HFF-Myc (cell line): ENCODE results near the gene NBEA.

Experiments
- DNase-seq: peaks from one replicate; pipeline ENCODE4 v3.0.0-alpha.2; 2011; ENCODE audit warnings: low read depth; ENCODE audit errors: extremely low read depth
- H3K4me3 ChIP-seq: replicated peaks from 2 replicates; pipeline ENCODE4 v1.5.1; 2011; ENCODE audit warnings: low read depth, mild to moderate bottlenecking, control low read depth, low read length
- TF ChIP-seq, protein P1 (sequence below): IDR thresholded peaks from 2 replicates; pipeline ENCODE4 v1.5.1; 2012; ENCODE audit warnings: mild to moderate bottlenecking, low read depth, low read length, control low read depth; ENCODE audit errors: missing control alignments

NBEA gene

GRCh38 chr13:35279500-35279899, 337.4 kb downstream of the NBEA start:
- TF ChIP-seq, protein P1, sequence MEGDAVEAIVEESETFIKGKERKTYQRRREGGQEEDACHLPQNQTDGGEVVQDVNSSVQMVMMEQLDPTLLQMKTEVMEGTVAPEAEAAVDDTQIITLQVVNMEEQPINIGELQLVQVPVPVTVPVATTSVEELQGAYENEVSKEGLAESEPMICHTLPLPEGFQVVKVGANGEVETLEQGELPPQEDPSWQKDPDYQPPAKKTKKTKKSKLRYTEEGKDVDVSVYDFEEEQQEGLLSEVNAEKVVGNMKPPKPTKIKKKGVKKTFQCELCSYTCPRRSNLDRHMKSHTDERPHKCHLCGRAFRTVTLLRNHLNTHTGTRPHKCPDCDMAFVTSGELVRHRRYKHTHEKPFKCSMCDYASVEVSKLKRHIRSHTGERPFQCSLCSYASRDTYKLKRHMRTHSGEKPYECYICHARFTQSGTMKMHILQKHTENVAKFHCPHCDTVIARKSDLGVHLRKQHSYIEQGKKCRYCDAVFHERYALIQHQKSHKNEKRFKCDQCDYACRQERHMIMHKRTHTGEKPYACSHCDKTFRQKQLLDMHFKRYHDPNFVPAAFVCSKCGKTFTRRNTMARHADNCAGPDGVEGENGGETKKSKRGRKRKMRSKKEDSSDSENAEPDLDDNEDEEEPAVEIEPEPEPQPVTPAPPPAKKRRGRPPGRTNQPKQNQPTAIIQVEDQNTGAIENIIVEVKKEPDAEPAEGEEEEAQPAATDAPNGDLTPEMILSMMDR, result no peak
- no peak for DNase-seq
- no peak overlapping the region for H3K4me3 ChIP-seq

DNA sequence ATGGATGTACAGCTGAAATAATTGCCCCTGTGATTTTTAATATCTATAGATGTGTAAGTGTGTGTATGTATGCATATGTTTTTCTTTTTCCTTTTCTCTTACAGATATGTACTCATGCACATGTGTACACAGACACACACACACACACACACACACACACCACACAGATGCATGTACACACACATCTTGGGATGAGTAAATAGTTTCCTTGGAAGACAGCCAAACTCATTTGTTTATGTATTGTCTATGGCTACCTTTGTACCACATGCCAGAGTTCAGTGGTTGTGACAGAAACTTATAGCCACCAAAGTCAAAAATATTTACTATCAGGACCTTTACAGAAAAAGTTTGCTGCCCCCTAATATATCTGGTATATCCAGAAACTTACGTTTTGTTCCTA, 341.8 kb downstream of the NBEA start:
- no peak overlapping the region for H3K4me3 ChIP-seq
- peak; percentile 31 for DNase-seq
- TF ChIP-seq, protein P1, result no peak

GRCh38 chr13:35285677-35286076, 343.6 kb downstream of the NBEA start:
- TF ChIP-seq, protein P1, result no peak
- no peak overlapping the region for H3K4me3 ChIP-seq
- no peak for DNase-seq

DNA sequence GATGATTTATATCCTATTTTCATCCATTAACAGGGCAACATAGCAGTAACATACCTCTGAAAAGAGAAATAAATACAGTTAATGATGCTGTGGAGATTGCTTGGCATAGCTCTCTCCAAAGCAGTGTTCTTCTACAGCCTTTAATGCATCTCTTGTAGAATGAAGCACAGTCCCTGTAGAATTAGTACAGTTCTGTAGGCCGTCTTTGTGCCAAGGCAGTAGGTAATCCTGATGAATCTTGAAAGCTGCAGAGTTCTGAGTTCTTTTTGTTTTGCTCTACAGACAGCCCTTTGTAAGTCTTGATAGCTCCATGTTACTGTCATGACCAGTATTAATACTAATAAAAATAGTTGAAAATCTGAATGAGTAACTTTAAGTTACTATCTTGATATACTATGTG, 350.3 kb downstream of the NBEA start:
- no peak overlapping the region for H3K4me3 ChIP-seq
- no peak for DNase-seq
- TF ChIP-seq, protein P1, result no peak

DNA sequence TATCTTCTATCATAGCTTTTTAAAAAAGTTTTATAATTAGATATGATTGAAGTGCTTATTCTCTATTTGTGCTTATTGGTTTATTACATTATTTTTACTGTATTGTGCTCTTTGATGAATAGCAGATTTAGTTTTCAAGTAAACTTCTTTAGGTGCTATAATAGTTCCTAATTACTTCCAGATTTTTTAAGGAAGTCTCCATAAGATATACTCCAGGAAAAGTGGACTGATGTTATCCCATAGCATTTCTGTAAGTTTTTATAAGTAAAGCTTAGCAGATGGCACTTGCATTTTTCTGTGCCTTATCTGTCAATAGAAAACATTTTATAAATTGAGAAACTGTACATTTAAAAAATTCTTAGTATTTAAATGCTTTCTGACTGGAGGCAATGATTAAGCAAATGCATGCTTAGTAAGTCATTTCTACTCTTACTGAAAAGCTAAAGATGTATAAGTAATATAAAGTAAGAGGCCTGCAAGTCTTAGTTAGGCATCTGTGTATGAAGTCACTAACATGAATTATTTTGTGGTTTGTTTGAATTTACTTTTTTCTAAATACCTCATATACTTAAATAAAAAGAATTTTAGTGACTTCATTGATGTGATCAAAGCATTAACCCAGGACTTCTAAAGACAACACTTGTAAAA, 351.6 kb downstream of the NBEA start:
- TF ChIP-seq, protein P1, result no peak
- peak; percentile 29 for DNase-seq
- H3K4me3 ChIP-seq, result no peak overlapping the region

DNA sequence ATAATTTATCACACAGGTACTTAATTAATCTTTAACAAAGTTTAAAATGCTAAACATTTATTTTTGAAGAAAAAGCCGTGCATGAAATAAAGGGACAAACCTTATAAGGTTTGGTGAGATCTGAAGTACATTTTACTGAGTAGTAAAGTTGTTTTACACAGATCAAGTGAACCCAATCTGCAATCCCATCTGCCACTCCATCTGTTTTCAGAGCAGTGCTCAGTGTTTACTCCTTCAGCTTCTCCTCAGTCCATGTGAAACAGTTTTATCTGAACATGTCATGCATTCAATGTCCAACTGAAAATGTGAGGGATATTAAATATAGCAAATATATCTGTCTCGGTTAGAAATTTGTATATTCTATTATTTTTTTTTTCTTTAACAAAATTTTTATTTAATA, 367.6 kb downstream of the NBEA start:
- no peak for DNase-seq
- H3K4me3 ChIP-seq, result no peak overlapping the region
- TF ChIP-seq, protein P1, result no peak

DNA sequence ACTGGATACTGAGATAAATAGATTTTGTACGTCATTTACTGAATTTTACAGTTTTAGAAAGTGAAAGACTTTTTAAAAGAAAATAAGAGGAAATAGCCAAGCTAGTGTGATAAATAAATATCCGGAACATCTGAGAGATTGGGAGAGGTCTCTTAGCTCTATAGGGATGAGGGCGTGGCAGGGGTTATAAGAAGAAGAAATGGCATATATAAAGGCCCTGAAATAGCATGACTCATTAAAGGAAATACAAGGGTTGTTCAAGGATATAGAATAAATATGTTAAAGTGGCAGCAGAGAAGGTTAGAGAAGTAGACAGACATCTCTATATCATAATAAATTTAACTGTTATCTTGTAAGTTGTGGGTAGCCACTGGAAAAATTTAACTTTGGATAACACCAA, 390.1 kb downstream of the NBEA start:
- TF ChIP-seq, protein P1, result no peak
- DNase-seq, result no peak
- no peak overlapping the region for H3K4me3 ChIP-seq
